Activated effector memory CD4-positive, alpha-beta T cell treated with Interleukin-2 at 50 U/mL for 16 hours (primary cell): ENCODE measurements around the gene WRNIP1.
"Not testable (repeated sequence)": the region's sequence is repeated elsewhere in the genome, so short reads cannot be mapped to it uniquely, and the experiment has no call there.

ENCODE experiments used
- DNase-seq: peaks from one replicate; pipeline ENCODE4 v3.0.0-alpha.2; 2020

Gene WRNIP1

GRCh38 chr6:2743280-2744208 is 21.6 kb upstream of the WRNIP1 start:
- no peak for DNase-seq

- DNase-seq = no peak
Observed at GRCh38 chr6:2744209-2744771, 20.9 kb upstream of the WRNIP1 start.

GRCh38 chr6:2744778-2745177 is 20.4 kb upstream of the WRNIP1 start:
- no peak for DNase-seq

GRCh38 chr6:2745246-2745645 is 19.9 kb upstream of the WRNIP1 start:
- no peak for DNase-seq

- DNase-seq = no peak
Observed at GRCh38 chr6:2746557-2747061, 18.6 kb upstream of the WRNIP1 start.

GRCh38 chr6:2748183-2748582 is 17.0 kb upstream of the WRNIP1 start:
- no peak for DNase-seq

GRCh38 chr6:2749969-2750600 is 15.1 kb upstream of the WRNIP1 start:
- peak; percentile 48 for DNase-seq

GRCh38 chr6:2750832-2751231 is 14.4 kb upstream of the WRNIP1 start, which contains the start of gene MYLK4:
Gene MYLK4, minus strand, starts transcription at chr6:2750922. Its CDS starts 1,628 bp downstream, at chr6:2749294.
- no peak for DNase-seq

- no peak for DNase-seq
Observed at GRCh38 chr6:2751871-2752270, 13.3 kb upstream of the WRNIP1 start.

GRCh38 chr6:2752477-2753109 is 12.6 kb upstream of the WRNIP1 start:
- DNase-seq = no peak

GRCh38 chr6:2753110-2753489 is 12.1 kb upstream of the WRNIP1 start:
- no peak for DNase-seq

GRCh38 chr6:2753743-2754142 is 11.4 kb upstream of the WRNIP1 start:
- no peak for DNase-seq

- no peak for DNase-seq
Observed at GRCh38 chr6:2754393-2754792, 10.8 kb upstream of the WRNIP1 start.

- DNase-seq = no peak
Observed at GRCh38 chr6:2754911-2755310, 10.3 kb upstream of the WRNIP1 start.

GRCh38 chr6:2755456-2755855 is 9.7 kb upstream of the WRNIP1 start:
- DNase-seq = no peak

GRCh38 chr6:2756241-2756640 is 9.0 kb upstream of the WRNIP1 start:
- DNase-seq = no peak

GRCh38 chr6:2756687-2757224 is 8.4 kb upstream of the WRNIP1 start:
- no peak for DNase-seq

GRCh38 chr6:2758980-2759379 is 6.2 kb upstream of the WRNIP1 start:
- no peak for DNase-seq

- no peak for DNase-seq
Observed at GRCh38 chr6:2760882-2761842, 4.0 kb upstream of the WRNIP1 start.

- DNase-seq = not testable (repeated sequence)
Observed at GRCh38 chr6:2762868-2763267, 2.3 kb upstream of the WRNIP1 start.

- no peak for DNase-seq
Observed at GRCh38 chr6:2763345-2763841, 1.8 kb upstream of the WRNIP1 start.
